Mesenchymal stem cell (in vitro differentiated cells and primary cell): ENCODE data around the gene RFNG.
A peak's percentile ranks its signal among the peaks of the same experiment; 100 is the strongest.

ENCODE experiments used
- DNase-seq: peaks from one replicate; pipeline ENCODE4 v3.0.0-alpha.2; 2013
- H2AFZ ChIP-seq: one replicate; pipeline ENCODE4 v1.6.1; 2013; ENCODE audit warnings: low read depth, mild to moderate bottlenecking, control low read depth, inconsistent platforms, low read length, moderate library complexity
- H2AK5ac ChIP-seq: 2 replicates; pipeline ENCODE4 v1.6.1; 2013; ENCODE audit warnings: low read length, moderate library complexity, mild to moderate bottlenecking, inconsistent platforms; ENCODE audit not compliant: severe bottlenecking
- H2BK120ac ChIP-seq: one replicate; pipeline ENCODE4 v1.6.1; 2013; ENCODE audit warnings: low read depth, mild to moderate bottlenecking, inconsistent platforms, low read length, moderate library complexity
- H2BK12ac ChIP-seq, 2 experiments: one replicate each; pipeline ENCODE4 v1.6.1; 2013; ENCODE audit warnings: inconsistent platforms in 2 of 2, low read length in 2 of 2, mild to moderate bottlenecking in 2 of 2, moderate library complexity in 2 of 2, control low read depth in 1 of 2
- H2BK15ac ChIP-seq: one replicate; pipeline ENCODE4 v1.6.1; 2013; ENCODE audit warnings: mild to moderate bottlenecking, low read depth, inconsistent platforms; ENCODE audit not compliant: poor library complexity, severe bottlenecking
- H2BK5ac ChIP-seq: 2 replicates; pipeline ENCODE4 v1.6.1; 2013; ENCODE audit warnings: low read depth, mild to moderate bottlenecking, low read length, control low read depth, inconsistent platforms; ENCODE audit not compliant: poor library complexity, severe bottlenecking
- H3K14ac ChIP-seq, 2 experiments: one replicate each; pipeline ENCODE4 v1.6.1; 2013; ENCODE audit warnings: inconsistent platforms in 2 of 2, low read length in 2 of 2, control low read depth in 1 of 2, mild to moderate bottlenecking in 1 of 2, moderate library complexity in 1 of 2
- H3K18ac ChIP-seq, 2 experiments: one replicate each; pipeline ENCODE4 v1.6.1; 2013; ENCODE audit warnings: inconsistent platforms in 2 of 2, low read length in 2 of 2, control low read depth in 1 of 2, low read depth in 1 of 2, mild to moderate bottlenecking in 1 of 2
- H3K23ac ChIP-seq, 2 experiments: one replicate each; pipeline ENCODE4 v1.6.1; 2013; ENCODE audit warnings: inconsistent platforms in 2 of 2, low read length in 2 of 2, mild to moderate bottlenecking in 2 of 2, moderate library complexity in 2 of 2, control low read depth in 1 of 2
- H3K27ac ChIP-seq: 2 replicates; pipeline ENCODE4 v1.5.1; 2013; ENCODE audit warnings: mild to moderate bottlenecking, moderate library complexity, low read length, control low read depth, inconsistent platforms; ENCODE audit not compliant: poor library complexity, severe bottlenecking
- H3K27me3 ChIP-seq, 2 experiments: 2 replicates each; pipeline versions ENCODE4 v1.6.1 to v1.7.0; 2013; ENCODE audit warnings: low read length in 2 of 2, mild to moderate bottlenecking in 2 of 2, moderate library complexity in 2 of 2, control low read depth in 1 of 2, inconsistent platforms in 1 of 2; ENCODE audit not compliant: control insufficient read depth in 1 of 2, insufficient read depth in 1 of 2
- H3K36me3 ChIP-seq, 2 experiments: 2 replicates each; pipeline versions ENCODE4 v1.6.1 to v1.7.0; 2013; ENCODE audit warnings: low read length in 2 of 2, control low read depth in 1 of 2, inconsistent platforms in 1 of 2, low read depth in 1 of 2, mild to moderate bottlenecking in 1 of 2; ENCODE audit not compliant: insufficient read depth in 2 of 2, control insufficient read depth in 1 of 2
- H3K4ac ChIP-seq, 2 experiments: one replicate each; pipeline ENCODE4 v1.6.1; 2013; ENCODE audit warnings: inconsistent platforms in 2 of 2, low read length in 2 of 2, mild to moderate bottlenecking in 2 of 2, moderate library complexity in 2 of 2, control low read depth in 1 of 2, low read depth in 1 of 2
- H3K4me1 ChIP-seq: 2 replicates; pipeline ENCODE4 v1.6.1; 2013; ENCODE audit warnings: low read depth, low read length, control low read depth; ENCODE audit not compliant: control insufficient read depth, insufficient read depth
- H3K4me2 ChIP-seq: 2 replicates; pipeline ENCODE4 v1.6.1; 2013; ENCODE audit warnings: low read length, mild to moderate bottlenecking, inconsistent platforms; ENCODE audit not compliant: poor library complexity, severe bottlenecking
- H3K4me3 ChIP-seq, 2 experiments: 2 replicates each; pipeline versions ENCODE4 v1.5.1 to v1.7.0; 2013; ENCODE audit warnings: low read length in 2 of 2, mild to moderate bottlenecking in 2 of 2, control low read depth in 1 of 2, low read depth in 1 of 2; ENCODE audit not compliant: insufficient read depth in 1 of 2
- H3K79me1 ChIP-seq: replicated peaks from 2 replicates; pipeline ENCODE4 v1.6.1; 2013; ENCODE audit warnings: mild to moderate bottlenecking, control low read depth, low read length, inconsistent platforms; ENCODE audit not compliant: poor library complexity, severe bottlenecking
- H3K9ac ChIP-seq: 2 replicates; pipeline ENCODE4 v1.7.0; 2013; ENCODE audit warnings: mild to moderate bottlenecking, low read length, moderate library complexity
- H3K9me3 ChIP-seq: 2 replicates; pipeline ENCODE4 v1.7.0; 2013; ENCODE audit warnings: mild to moderate bottlenecking, low read length; ENCODE audit not compliant: control insufficient read depth
- H4K8ac ChIP-seq: one replicate; pipeline ENCODE4 v1.6.1; 2013; ENCODE audit warnings: inconsistent platforms, mild to moderate bottlenecking, low read length, moderate library complexity
- H4K91ac ChIP-seq: one replicate; pipeline ENCODE4 v1.6.1; 2013; ENCODE audit warnings: mild to moderate bottlenecking, low read length, inconsistent platforms
- WGBS: methylation state at CpG from one replicate; pipeline ENCODE4 v1.1.7; 2013; ENCODE audit warnings: mixed read lengths; 5-methylcytosine and 5-hydroxymethylcytosine counted together

RFNG gene

DNA sequence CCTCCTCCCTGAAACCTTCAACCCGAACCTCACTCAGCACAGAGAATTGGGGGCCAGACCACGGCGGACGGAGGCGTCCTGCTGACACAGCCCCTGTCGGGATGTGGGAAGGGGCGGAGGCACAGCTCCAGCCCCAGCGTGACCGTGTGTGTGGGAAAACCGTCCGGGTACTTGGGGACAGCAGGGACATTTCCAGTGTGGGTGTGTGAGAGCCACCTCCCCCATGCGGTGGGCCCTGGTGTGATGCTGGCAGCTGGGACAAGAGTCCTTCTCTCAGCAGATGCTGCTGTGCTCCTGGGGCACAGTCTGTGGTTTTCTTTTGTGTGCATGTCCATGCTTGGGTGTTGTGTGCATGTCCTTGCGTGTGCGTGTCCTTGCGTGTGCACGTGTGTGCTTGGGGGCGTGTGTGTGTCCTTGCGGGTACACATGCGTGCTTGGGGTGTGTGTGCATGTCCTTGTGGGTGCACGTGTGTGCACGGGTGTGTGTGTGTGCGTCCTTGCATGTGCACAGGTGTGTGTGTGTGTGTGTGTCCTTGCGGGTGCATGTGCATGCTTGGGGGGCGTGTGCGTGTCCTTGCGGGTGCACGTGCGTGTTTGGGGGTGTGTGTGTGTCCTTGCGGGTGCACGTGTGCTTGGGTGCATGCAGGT is 45.8 kb downstream of the RFNG start:
- peak overlapping the region; percentile 18 for H2AK5ac ChIP-seq
- no peak overlapping the region for H3K4me2 ChIP-seq
- no peak overlapping the region for H4K8ac ChIP-seq
- no peaks in the 10 kb centered on the region for H3K9me3 ChIP-seq
- no peak overlapping the region for H3K23ac ChIP-seq
- H3K36me3 ChIP-seq: peaks cover 0 to 32% of the 10 kb centered on the region in 2 experiments
- H4K91ac ChIP-seq: peak overlapping the region; percentile 37
- H3K14ac ChIP-seq: peak overlapping the region in 1 of 2 experiments; percentile 6
- 95% methylated on average over 29 of the region's 30 CpGs for WGBS
- H3K27me3 ChIP-seq: no peaks in the 10 kb centered on the region
- H3K18ac ChIP-seq: no peak overlapping the region
- no peak overlapping the region for H2BK5ac ChIP-seq
- H2BK120ac ChIP-seq: no peak overlapping the region
- no peak overlapping the region for H2BK15ac ChIP-seq
- H3K4ac ChIP-seq: no peak overlapping the region
- H3K79me1 ChIP-seq: peaks cover 14% of the 10 kb centered on the region
- H3K27ac ChIP-seq: no peak overlapping the region
- no peak overlapping the region for H3K4me3 ChIP-seq
- peaks cover 77% of the 10 kb centered on the region for H3K4me1 ChIP-seq
- no peak for DNase-seq
- H3K9ac ChIP-seq: no peak overlapping the region
- peak overlapping the region in 1 of 2 experiments; percentile 33 for H2BK12ac ChIP-seq
- H2AFZ ChIP-seq: no peak overlapping the region

GRCh38 chr17:82004517-82005455 is 46.8 kb downstream of the RFNG start:
- peak overlapping the region; percentile 62 to 69 for H3K4ac ChIP-seq
- peaks cover 0 to 35% of the 10 kb centered on the region in 2 experiments for H3K36me3 ChIP-seq
- no peak overlapping the region for H3K4me3 ChIP-seq
- peak overlapping the region; percentile 94 for H2BK15ac ChIP-seq
- no peak overlapping the region for H2AFZ ChIP-seq
- peak overlapping the region; percentile 39 for H2BK5ac ChIP-seq
- H2AK5ac ChIP-seq: peak overlapping the region; percentile 81
- H3K4me2 ChIP-seq: no peak overlapping the region
- H3K27me3 ChIP-seq: no peaks in the 10 kb centered on the region
- peak overlapping the region; percentile 83 for H3K27ac ChIP-seq
- H3K9me3 ChIP-seq: no peaks in the 10 kb centered on the region
- H3K9ac ChIP-seq: no peak overlapping the region
- WGBS: 91% methylated on average over 41 of the region's 41 CpGs
- DNase-seq: no peak
- peak overlapping the region; percentile 92 for H4K8ac ChIP-seq
- H2BK120ac ChIP-seq: peak overlapping the region; percentile 95
- peak overlapping the region; percentile 79 for H4K91ac ChIP-seq
- no peak overlapping the region for H3K23ac ChIP-seq
- peaks cover 79% of the 10 kb centered on the region for H3K4me1 ChIP-seq
- peak overlapping the region; percentile 65 to 95 for H3K18ac ChIP-seq
- peaks cover 17% of the 10 kb centered on the region for H3K79me1 ChIP-seq
- peak overlapping the region; percentile 41 to 96 for H2BK12ac ChIP-seq
- H3K14ac ChIP-seq: peak overlapping the region in 1 of 2 experiments; percentile 82

- peak overlapping the region; percentile 92 for H4K8ac ChIP-seq
- H3K79me1 ChIP-seq: peaks cover 17% of the 10 kb centered on the region
- H2BK12ac ChIP-seq: peak overlapping the region; percentile 41 to 96
- peak overlapping the region; percentile 83 for H4K91ac ChIP-seq
- peak overlapping the region; percentile 95 for H2BK120ac ChIP-seq
- H3K9ac ChIP-seq: peak overlapping the region; percentile 43
- peak overlapping the region; percentile 83 for H3K27ac ChIP-seq
- peak overlapping the region; percentile 81 for H2AK5ac ChIP-seq
- H2BK5ac ChIP-seq: peak overlapping the region; percentile 85
- peak overlapping the region in 1 of 2 experiments; percentile 46 for H3K23ac ChIP-seq
- H3K4me3 ChIP-seq: peak overlapping the region in 1 of 2 experiments; percentile 28
- peak overlapping the region; percentile 85 to 99 for H3K18ac ChIP-seq
- DNase-seq: peak; percentile 98
- H3K36me3 ChIP-seq: peaks cover 0 to 30% of the 10 kb centered on the region in 2 experiments
- H2BK15ac ChIP-seq: peak overlapping the region; percentile 80
- peak overlapping the region; percentile 13 for H3K4me2 ChIP-seq
- H3K4ac ChIP-seq: peak overlapping the region; percentile 88 to 89
- H3K27me3 ChIP-seq: no peaks in the 10 kb centered on the region
- H2AFZ ChIP-seq: no peak overlapping the region
- H3K9me3 ChIP-seq: no peaks in the 10 kb centered on the region
- peaks cover 77% of the 10 kb centered on the region for H3K4me1 ChIP-seq
- H3K14ac ChIP-seq: peak overlapping the region in 1 of 2 experiments; percentile 97
- WGBS: 35% methylated on average over 40 of the region's 53 CpGs
Measured at GRCh38 chr17:82003411-82004381, 47.9 kb downstream of the RFNG start.
